ENCODE data around the gene FAM136A.
"Not testable (repeated sequence)": the region's sequence is repeated elsewhere in the genome, so short reads cannot be mapped to it uniquely, and the experiment has no call there.

FAM136A gene

DNA sequence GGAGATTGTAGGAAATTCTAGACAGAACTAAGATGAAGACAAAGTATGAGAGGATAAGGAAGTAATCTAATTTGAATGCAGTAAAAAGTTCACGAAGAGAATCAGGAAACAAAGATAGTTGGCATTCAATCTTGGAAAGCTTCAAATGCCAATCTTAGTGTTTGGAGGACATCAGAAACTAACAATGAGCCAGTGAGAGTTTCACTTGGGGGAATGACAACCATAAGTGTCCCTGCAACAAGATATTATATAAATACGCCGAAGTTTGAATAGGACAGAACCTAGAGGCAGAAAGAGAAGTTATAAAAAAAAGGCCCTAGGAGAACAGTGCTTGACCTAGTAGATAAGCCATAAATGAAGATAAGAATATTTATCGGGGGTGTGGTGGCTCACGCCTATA is 19.4 kb downstream of the FAM136A start:
- Histone ChIP-seq H3K9me3 (ENCODE audit: control insufficient read depth, low read length) (no peaks in the 10 kb centered on the region), H3K36me3 (ENCODE audit: control insufficient read depth, insufficient read depth, low read length) (peaks cover 1% of the 10 kb centered on the region), H3K9ac (ENCODE audit: low read length) (no peak overlapping the region), H3K4me1 (ENCODE audit: control insufficient read depth, insufficient read depth, low read length) (peaks cover 4% of the 10 kb centered on the region), H3K4me3 (ENCODE audit: low read length) (no peak overlapping the region), H3K27me3 (ENCODE audit: control insufficient read depth, insufficient read depth, low read length) (no peaks in the 10 kb centered on the region)

DNA sequence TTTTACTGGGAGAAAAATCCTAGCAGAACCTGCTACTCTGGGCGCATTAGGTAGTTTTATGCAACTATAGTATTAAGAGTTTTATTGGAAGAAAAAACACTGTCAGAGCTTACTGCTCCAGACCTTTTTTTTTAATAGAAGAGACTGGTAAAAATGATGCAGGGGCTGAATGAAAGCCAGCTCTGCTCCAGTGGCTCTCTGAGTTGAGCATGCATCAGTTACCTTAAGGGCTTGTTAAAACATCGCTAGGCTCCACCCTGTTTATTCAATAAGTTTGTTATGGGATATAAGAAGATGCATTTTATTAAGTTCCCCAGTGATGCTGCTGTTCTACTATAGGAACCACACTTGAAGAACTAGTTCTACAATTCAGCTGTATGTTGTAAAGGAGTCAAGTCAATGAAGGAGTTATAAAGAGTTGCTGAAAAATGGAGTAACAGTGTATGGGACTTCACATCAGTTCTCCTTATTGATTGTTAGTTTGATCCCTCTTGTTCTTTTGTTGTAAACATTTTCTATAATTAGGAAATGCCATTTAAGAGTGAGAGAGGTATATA is 21.5 kb downstream of the FAM136A start:
- no peak overlapping the region for H3K4me3 ChIP-seq (ENCODE audit: low read length)
- no peaks in the 10 kb centered on the region for H3K27me3 ChIP-seq (ENCODE audit: control insufficient read depth, insufficient read depth, low read length)
- peaks cover 4% of the 10 kb centered on the region for H3K4me1 ChIP-seq (ENCODE audit: control insufficient read depth, insufficient read depth, low read length)
- no peak overlapping the region for H3K9ac ChIP-seq (ENCODE audit: low read length)
- no peaks in the 10 kb centered on the region for H3K9me3 ChIP-seq (ENCODE audit: control insufficient read depth, low read length)
- no peaks in the 10 kb centered on the region for H3K36me3 ChIP-seq (ENCODE audit: control insufficient read depth, insufficient read depth, low read length)

DNA sequence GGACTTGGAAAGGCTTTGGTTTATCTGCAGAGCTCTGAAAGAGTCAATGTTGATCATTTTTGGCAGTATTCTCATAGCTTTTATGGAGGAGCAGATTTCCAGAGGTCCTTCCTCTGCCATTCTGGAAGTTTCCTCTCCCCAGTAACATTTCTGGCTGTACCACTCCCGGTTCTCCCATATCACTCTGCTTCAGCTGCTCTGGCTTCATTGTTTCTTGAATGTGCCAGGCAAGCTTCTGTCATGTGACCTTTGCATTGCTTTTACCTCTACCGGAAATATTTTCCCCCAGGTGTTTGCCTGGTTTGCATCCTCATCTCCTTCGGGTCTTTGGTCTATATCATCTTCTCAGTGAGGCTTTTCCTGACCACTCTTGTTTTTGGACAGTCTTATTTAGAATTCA is 31.5 kb downstream of the FAM136A start:
- Histone ChIP-seq H3K4me1 (ENCODE audit: control insufficient read depth, insufficient read depth, low read length) (no peaks in the 10 kb centered on the region), H3K9me3 (ENCODE audit: control insufficient read depth, low read length) (no peaks in the 10 kb centered on the region), H3K27me3 (ENCODE audit: control insufficient read depth, insufficient read depth, low read length) (no peaks in the 10 kb centered on the region), H3K9ac (ENCODE audit: low read length) (no peak overlapping the region), H3K4me3 (ENCODE audit: low read length) (no peak overlapping the region), H3K36me3 (ENCODE audit: control insufficient read depth, insufficient read depth, low read length) (no peaks in the 10 kb centered on the region)

DNA sequence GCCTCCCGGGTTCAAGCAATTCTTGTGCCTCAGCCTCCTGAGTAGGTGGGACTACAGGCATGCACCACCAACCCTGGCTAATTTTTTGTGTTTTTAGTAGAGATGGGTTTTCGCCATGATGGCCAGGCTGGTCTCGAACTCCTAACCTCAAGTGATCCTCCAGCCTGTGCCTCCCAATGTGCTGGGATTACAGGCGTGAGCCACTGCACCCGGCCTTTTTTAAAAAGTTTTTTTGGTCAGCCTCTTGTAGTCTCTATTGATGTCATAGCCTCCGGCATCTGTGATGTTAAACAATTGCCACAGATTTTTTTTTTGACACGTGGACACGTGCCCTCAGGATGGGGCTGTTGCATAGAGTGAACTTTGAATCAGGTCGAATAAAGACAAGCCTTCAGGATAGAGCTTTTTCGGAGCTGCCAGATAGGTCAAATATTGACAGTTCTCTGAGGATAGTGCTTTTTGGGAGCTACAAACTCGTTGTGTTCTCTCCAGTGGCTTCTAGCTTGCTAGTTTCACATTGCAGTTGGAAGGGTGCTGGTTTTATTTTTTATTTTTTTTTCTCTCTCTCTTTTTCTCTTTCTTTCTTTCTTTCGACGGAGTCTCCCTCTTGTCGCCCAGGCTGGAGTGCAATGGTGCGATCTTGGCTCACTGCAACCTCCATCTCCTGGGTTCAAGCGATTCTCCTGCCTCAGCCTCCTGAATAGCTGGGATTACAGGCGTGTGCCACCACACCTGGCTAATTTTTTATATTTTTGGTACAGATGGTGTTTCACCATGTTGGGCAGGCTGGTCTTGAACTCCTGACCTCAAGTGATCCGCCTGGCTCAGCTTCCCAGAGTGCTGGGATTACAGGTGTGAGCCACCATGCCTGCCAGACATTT is 32.2 kb downstream of the FAM136A start:
- H3K36me3 ChIP-seq (ENCODE audit: control insufficient read depth, insufficient read depth, low read length); H3K27me3 ChIP-seq (ENCODE audit: control insufficient read depth, insufficient read depth, low read length); H3K9ac ChIP-seq (ENCODE audit: low read length); H3K9me3 ChIP-seq (ENCODE audit: control insufficient read depth, low read length); H3K4me3 ChIP-seq (ENCODE audit: low read length); H3K4me1 ChIP-seq (ENCODE audit: control insufficient read depth, insufficient read depth, low read length): not testable (repeated sequence)

DNA sequence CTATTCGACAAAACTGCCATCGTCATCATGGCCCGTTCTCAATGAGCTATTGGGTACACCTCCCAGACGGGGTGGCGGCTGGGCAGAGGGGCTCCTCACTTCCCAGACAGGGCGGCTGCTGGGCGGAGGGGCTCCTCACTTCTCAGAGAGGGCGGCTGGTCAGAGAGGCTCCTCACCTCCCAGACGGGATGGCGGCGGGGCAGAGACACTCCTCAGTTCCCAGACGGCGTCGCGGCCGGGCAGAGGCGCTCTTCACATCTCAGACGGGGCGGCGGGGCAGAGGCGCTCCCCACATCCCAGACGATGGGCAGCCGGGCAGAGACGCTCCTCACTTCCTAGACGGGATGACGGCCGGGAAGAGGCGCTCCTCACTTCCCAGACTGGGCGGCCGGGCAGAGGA is 34.9 kb downstream of the FAM136A start:
- H3K9me3 ChIP-seq (ENCODE audit: control insufficient read depth, low read length); H3K4me1 ChIP-seq (ENCODE audit: control insufficient read depth, insufficient read depth, low read length); H3K27me3 ChIP-seq (ENCODE audit: control insufficient read depth, insufficient read depth, low read length); H3K4me3 ChIP-seq (ENCODE audit: low read length); H3K36me3 ChIP-seq (ENCODE audit: control insufficient read depth, insufficient read depth, low read length); H3K9ac ChIP-seq (ENCODE audit: low read length): not testable (repeated sequence)

DNA sequence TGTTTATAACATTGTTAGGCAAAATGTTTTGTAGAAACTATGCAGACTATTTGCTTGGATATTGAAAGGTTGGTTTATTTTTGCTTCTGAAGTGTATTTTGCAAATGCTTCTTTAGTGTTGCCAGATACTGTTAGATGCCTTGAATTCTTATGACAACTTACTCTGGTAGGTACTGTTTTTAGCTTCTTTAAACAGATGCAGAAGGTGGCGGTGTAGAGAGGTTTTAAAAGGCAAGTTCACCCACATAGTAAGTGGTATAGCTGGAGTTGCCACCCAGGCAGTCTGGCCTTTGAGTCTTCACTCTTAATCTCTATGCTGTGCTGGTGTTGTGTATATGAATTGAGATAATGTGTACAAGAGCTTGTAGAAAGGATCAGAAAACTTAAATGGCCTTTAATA is 40.4 kb downstream of the FAM136A start:
- Histone ChIP-seq H3K9me3 (ENCODE audit: control insufficient read depth, low read length) (no peaks in the 10 kb centered on the region), H3K4me3 (ENCODE audit: low read length) (no peak overlapping the region), H3K4me1 (ENCODE audit: control insufficient read depth, insufficient read depth, low read length) (peaks cover 6% of the 10 kb centered on the region), H3K36me3 (ENCODE audit: control insufficient read depth, insufficient read depth, low read length) (no peaks in the 10 kb centered on the region), H3K9ac (ENCODE audit: low read length) (no peak overlapping the region), H3K27me3 (ENCODE audit: control insufficient read depth, insufficient read depth, low read length) (no peaks in the 10 kb centered on the region)

DNA sequence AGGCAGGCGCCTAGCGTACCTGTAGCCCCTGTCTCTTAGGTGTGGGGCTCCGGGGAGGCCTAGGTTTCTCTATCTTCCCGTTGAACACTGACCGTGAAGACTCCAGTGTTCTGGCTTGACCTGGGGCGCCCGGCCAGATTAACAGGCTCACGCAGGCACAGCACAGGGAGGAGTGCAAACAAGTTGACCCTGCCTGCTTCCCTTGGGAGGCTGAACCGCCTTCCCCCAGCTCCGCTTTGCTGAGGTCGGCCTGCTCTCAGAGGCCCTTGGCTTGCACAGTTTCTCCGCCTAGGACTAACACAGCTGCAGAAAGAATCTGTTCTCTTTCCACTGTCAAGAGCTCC is 43.4 kb downstream of the FAM136A start:
- Histone ChIP-seq H3K9ac (ENCODE audit: low read length) (peak overlapping the region; percentile 61), H3K4me3 (ENCODE audit: low read length) (peak overlapping the region; percentile 71), H3K27me3 (ENCODE audit: control insufficient read depth, insufficient read depth, low read length) (no peaks in the 10 kb centered on the region), H3K36me3 (ENCODE audit: control insufficient read depth, insufficient read depth, low read length) (no peaks in the 10 kb centered on the region), H3K4me1 (ENCODE audit: control insufficient read depth, insufficient read depth, low read length) (peaks cover 6% of the 10 kb centered on the region), H3K9me3 (ENCODE audit: control insufficient read depth, low read length) (no peaks in the 10 kb centered on the region)

DNA sequence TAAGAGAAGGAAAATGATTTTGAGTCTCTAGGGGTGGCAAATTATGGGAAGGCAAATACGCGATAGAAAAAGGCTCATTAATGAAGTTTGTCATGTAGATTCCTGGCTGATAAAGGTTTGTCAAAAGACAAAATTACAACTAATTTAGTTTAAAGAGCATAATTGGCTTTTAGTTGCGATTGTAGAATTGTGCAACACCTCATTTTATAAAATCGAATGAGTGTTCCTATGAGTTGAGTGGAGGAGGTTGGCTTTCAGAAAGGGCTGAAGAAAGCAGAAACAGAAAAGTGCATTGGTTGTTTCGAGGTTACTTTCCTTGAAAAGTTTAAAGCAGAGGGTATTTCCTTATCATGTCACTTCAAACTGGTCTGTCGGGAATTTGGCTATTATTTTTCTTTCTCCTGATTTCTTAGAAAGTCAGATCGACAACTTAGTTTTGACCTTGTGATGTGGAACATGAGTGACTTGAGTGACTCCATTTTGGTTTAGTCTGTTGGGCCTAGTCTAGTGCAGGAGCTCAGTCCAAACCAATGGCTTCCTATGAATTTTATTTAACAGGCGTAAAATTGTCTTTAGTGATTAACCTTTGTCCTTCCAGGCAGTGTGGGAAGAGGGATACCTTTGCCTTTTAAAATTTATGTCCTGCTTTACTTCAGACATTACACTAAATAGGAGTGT is 46.1 kb downstream of the FAM136A start:
- H3K36me3 ChIP-seq (ENCODE audit: control insufficient read depth, insufficient read depth, low read length): no peaks in the 10 kb centered on the region
- H3K4me3 ChIP-seq (ENCODE audit: low read length): no peak overlapping the region
- no peak overlapping the region for H3K9ac ChIP-seq (ENCODE audit: low read length)
- peaks cover 6% of the 10 kb centered on the region for H3K4me1 ChIP-seq (ENCODE audit: control insufficient read depth, insufficient read depth, low read length)
- no peaks in the 10 kb centered on the region for H3K27me3 ChIP-seq (ENCODE audit: control insufficient read depth, insufficient read depth, low read length)
- no peaks in the 10 kb centered on the region for H3K9me3 ChIP-seq (ENCODE audit: control insufficient read depth, low read length)

DNA sequence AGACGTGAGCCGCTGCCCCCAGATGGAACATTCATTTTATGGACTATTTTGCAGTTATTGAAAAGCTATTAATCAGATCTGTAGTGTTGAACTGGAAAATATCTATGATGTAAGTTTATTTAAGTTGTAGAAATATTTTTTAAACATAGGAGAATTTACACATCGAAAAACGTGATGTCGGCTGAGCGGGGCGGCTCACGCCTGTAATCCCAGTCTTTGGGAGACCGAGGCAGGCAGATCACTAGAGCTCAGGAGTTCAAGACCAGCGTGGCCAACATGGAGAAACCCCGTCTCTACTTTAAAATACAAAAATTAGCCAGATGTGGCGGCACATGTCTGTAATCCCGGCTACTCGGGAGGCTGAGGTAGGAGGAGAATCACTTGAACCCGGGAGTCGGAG is 51.4 kb downstream of the FAM136A start:
- H3K4me3 ChIP-seq (ENCODE audit: low read length): no peak overlapping the region
- H3K36me3 ChIP-seq (ENCODE audit: control insufficient read depth, insufficient read depth, low read length): no peaks in the 10 kb centered on the region
- H3K9me3 ChIP-seq (ENCODE audit: control insufficient read depth, low read length): no peaks in the 10 kb centered on the region
- H3K4me1 ChIP-seq (ENCODE audit: control insufficient read depth, insufficient read depth, low read length): peaks cover 8% of the 10 kb centered on the region
- H3K27me3 ChIP-seq (ENCODE audit: control insufficient read depth, insufficient read depth, low read length): no peaks in the 10 kb centered on the region
- H3K9ac ChIP-seq (ENCODE audit: low read length): no peak overlapping the region

DNA sequence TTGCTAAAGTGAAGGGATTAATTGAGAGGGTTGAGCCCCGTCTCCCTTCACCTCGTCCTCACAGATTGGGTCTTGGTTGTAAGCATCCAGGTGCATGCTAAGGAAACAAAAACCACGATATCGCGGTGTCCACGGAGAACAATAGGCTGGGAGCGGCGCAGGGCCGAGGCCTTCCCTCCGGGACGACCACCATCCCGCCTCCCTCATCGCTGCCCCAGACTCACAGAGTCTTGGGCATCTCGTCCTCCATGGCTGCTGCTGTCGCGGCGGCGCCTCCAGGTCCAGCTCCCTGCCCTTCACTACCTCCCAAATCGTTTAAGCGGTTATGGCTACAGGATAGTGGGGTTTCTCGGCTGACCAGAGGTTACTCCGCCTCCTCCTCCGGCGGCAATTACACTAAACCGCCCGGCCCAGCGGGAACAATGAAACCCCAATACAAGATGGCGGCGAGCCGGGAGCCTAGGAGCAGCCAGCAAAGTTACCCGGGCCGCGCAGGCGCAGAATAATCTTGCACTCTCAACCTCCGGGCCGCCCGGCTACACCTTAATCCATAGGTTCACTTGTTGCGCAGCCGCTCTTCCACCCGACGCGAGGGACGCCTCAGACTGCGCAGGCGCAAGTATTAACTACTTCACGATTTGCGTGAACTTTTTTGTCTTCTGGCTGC is 53.6 kb downstream of the FAM136A start, which contains the start of gene TIA1:
TIA1 (minus strand) TSS at position 448 of the 667 bp plus-strand sequence; CDS start at position 250, 198 bp downstream.
- no peaks in the 10 kb centered on the region for H3K9me3 ChIP-seq (ENCODE audit: control insufficient read depth, low read length)
- no peaks in the 10 kb centered on the region for H3K36me3 ChIP-seq (ENCODE audit: control insufficient read depth, insufficient read depth, low read length)
- H3K4me1 ChIP-seq (ENCODE audit: control insufficient read depth, insufficient read depth, low read length): peaks cover 11% of the 10 kb centered on the region
- H3K9ac ChIP-seq (ENCODE audit: low read length): peak within 1 kb of the TSS; percentile 93
- peak within 1 kb of the TSS; percentile 75 for H3K4me3 ChIP-seq (ENCODE audit: low read length)
- H3K27me3 ChIP-seq (ENCODE audit: control insufficient read depth, insufficient read depth, low read length): no peaks in the 10 kb centered on the region

DNA sequence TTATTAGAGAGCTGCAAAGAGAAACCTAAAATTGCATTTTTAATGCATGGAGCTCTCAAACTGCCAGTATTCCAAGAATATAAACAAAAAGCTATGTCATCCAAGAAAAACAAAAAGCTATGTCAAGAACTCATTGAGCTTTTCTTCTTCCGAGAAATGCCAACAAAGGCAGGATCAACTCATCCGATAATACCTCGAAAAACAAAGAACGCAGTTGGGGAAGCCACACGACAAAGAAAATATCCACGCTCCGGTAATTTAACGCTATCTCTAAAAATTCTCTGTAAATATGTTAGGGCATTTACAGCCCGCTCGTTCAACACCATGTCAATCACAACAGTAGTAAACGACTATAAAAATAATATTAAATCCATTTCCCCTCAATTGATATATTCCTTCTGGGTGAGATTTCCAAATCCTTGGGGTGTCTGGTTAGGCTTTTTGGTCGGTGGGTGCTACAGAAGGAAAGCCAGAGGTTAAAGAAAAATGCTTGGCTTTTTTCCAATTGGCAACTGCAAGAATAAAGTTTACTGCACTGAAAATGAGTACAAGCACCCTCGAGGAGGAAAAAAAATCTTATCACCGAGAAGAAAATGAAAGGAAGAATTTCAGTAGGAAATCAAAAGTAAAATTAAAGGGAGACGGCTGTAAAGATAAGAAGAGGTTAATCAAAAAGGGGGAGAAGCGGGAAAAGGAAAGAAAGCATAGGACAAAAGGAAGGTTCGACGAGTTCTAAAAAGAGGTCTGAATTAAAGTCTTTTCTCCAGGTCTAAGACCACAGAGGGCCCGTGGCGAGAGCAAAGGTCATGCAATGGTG is 54.3 kb downstream of the FAM136A start:
- H3K36me3 ChIP-seq (ENCODE audit: control insufficient read depth, insufficient read depth, low read length): no peaks in the 10 kb centered on the region
- peak overlapping the region; percentile 93 for H3K9ac ChIP-seq (ENCODE audit: low read length)
- H3K9me3 ChIP-seq (ENCODE audit: control insufficient read depth, low read length): no peaks in the 10 kb centered on the region
- no peaks in the 10 kb centered on the region for H3K27me3 ChIP-seq (ENCODE audit: control insufficient read depth, insufficient read depth, low read length)
- peaks cover 11% of the 10 kb centered on the region for H3K4me1 ChIP-seq (ENCODE audit: control insufficient read depth, insufficient read depth, low read length)
- peak overlapping the region; percentile 75 for H3K4me3 ChIP-seq (ENCODE audit: low read length)
